ENCODE data around the gene VTA1.
"Not testable (repeated sequence)": the region's sequence is repeated elsewhere in the genome, so short reads cannot be mapped to it uniquely, and the experiment has no call there.

VTA1 gene

GRCh38 chr6:142172758-142173157 is 25.7 kb downstream of the VTA1 start:
- no peak for DNase-seq (ENCODE audit: low spot score)

GRCh38 chr6:142173980-142174379 is 26.9 kb downstream of the VTA1 start:
- DNase-seq (ENCODE audit: low spot score) = no peak

GRCh38 chr6:142174703-142175102 is 27.6 kb downstream of the VTA1 start:
- DNase-seq (ENCODE audit: low spot score) = no peak

GRCh38 chr6:142178129-142178528 is 31.1 kb downstream of the VTA1 start:
- DNase-seq (ENCODE audit: low spot score) = no peak

GRCh38 chr6:142182004-142182403 is 34.9 kb downstream of the VTA1 start:
- no peak for DNase-seq (ENCODE audit: low spot score)

- no peak for DNase-seq (ENCODE audit: low spot score)
Observed at GRCh38 chr6:142183351-142183750, 36.3 kb downstream of the VTA1 start.

GRCh38 chr6:142184307-142184706 is 37.2 kb downstream of the VTA1 start:
- DNase-seq (ENCODE audit: low spot score) = no peak

GRCh38 chr6:142185641-142186040 is 38.6 kb downstream of the VTA1 start:
- no peak for DNase-seq (ENCODE audit: low spot score)

GRCh38 chr6:142187209-142187608 is 40.1 kb downstream of the VTA1 start:
- DNase-seq (ENCODE audit: low spot score) = no peak

- DNase-seq (ENCODE audit: low spot score) = not testable (repeated sequence)
Observed at GRCh38 chr6:142188341-142188740, 41.3 kb downstream of the VTA1 start.

- no peak for DNase-seq (ENCODE audit: low spot score)
Observed at GRCh38 chr6:142189057-142189456, 42.0 kb downstream of the VTA1 start.

GRCh38 chr6:142192343-142192742 is 45.3 kb downstream of the VTA1 start:
- DNase-seq (ENCODE audit: low spot score) = no peak

- DNase-seq (ENCODE audit: low spot score) = no peak
Observed at GRCh38 chr6:142193621-142194020, 46.6 kb downstream of the VTA1 start.

GRCh38 chr6:142195862-142196541 is 48.9 kb downstream of the VTA1 start:
- no peak for DNase-seq (ENCODE audit: low spot score)

- DNase-seq (ENCODE audit: low spot score) = no peak
Observed at GRCh38 chr6:142200846-142201628, 54.0 kb downstream of the VTA1 start.

- DNase-seq (ENCODE audit: low spot score) = peak; percentile 20
Observed at GRCh38 chr6:142207265-142207877, 60.3 kb downstream of the VTA1 start.

- no peak for DNase-seq (ENCODE audit: low spot score)
Observed at GRCh38 chr6:142210606-142211005, 63.5 kb downstream of the VTA1 start.

- no peak for DNase-seq (ENCODE audit: low spot score)
Observed at GRCh38 chr6:142213402-142213801, 66.3 kb downstream of the VTA1 start.

- peak; percentile 61 for DNase-seq (ENCODE audit: low spot score)
Observed at GRCh38 chr6:142218446-142218845, 71.4 kb downstream of the VTA1 start.

- DNase-seq (ENCODE audit: low spot score) = no peak
Observed at GRCh38 chr6:142222022-142222421, 75.0 kb downstream of the VTA1 start.

- DNase-seq (ENCODE audit: low spot score) = no peak
Observed at GRCh38 chr6:142223938-142224337, 76.9 kb downstream of the VTA1 start.

GRCh38 chr6:142225115-142225514 is 78.1 kb downstream of the VTA1 start:
- no peak for DNase-seq (ENCODE audit: low spot score)

- no peak for DNase-seq (ENCODE audit: low spot score)
Observed at GRCh38 chr6:142225552-142225951, 78.5 kb downstream of the VTA1 start.

Measured in pons (tissue), 1 donor.